ENCODE measurements around the gene GALNT14. TPM values are rescaled to one million over a fixed set of nuclear protein-coding genes. Genes with fewer than 3 reads are reported as not detected.

Gene GALNT14
- total and polyA plus RNA-seq, 2 of the 8 experiments (the other 6 are each of a cell fraction or from before 2014, with no cell fraction given) = 13.0 to 13.7 TPM

- TF ChIP-seq CHD7 (IDR thresholded peaks at IDR 0.05; ENCODE audit: insufficient replicate concordance, low read length) (no peak), SUZ12 (IDR thresholded peaks at IDR 0.05; ENCODE audit: low read length) (no peak), RAD21 (IDR thresholded peaks at IDR 0.05 in 1 of 2, conservative IDR thresholded peaks at IDR 0.05 in 1 of 2; ENCODE audit: low read depth in 2 of 2, low read length in 2 of 2) (no peak), ASH2L (IDR thresholded peaks at IDR 0.05; ENCODE audit: low read length) (no peak), HDAC6 (IDR thresholded peaks at IDR 0.05; ENCODE audit: low read depth, low read length) (no peak), SP4 (IDR thresholded peaks at IDR 0.05; ENCODE audit: low read length) (no peak), ZNF274 (IDR thresholded peaks at IDR 0.05; ENCODE audit: borderline replicate concordance, extremely low read depth, low read length) (no peak), HDAC2 (IDR thresholded peaks at IDR 0.05; ENCODE audit: borderline replicate concordance in 1 of 2, low read depth in 2 of 2, low read length in 2 of 2) (no peak), TAF1 (IDR thresholded peaks at IDR 0.05; ENCODE audit: low read depth, low read length) (no peak)
Measured at GRCh38 chr2:30880516-30880915, 257.7 kb downstream of the GALNT14 start (continued).

Measured in H1 (cell line).